GM12892 (cell line): ENCODE results near the gene XRCC3.

Experiments
- DNase-seq: peaks from one replicate; pipeline ENCODE4 v3.0.0; 2011; ENCODE audit not compliant: insufficient read length
- FAIRE-seq: peaks from 2 replicates; lab custom pipeline; 2011; peaks lifted over from hg19 to GRCh38; lab: Jason Lieb, UNC
- POLR2A ChIP-seq: IDR thresholded peaks from 2 replicates; pipeline ENCODE4 v1.6.1; 2011; ENCODE audit warnings: low read depth, low read length, control low read depth
- POLR2AphosphoS5 ChIP-seq: IDR thresholded peaks from 2 replicates; pipeline ENCODE4 v1.6.1; 2011; ENCODE audit warnings: low read depth, low read length, control low read depth
- TAF1 ChIP-seq: IDR thresholded peaks from 2 replicates; pipeline ENCODE4 v1.6.1; 2011; ENCODE audit warnings: low read depth, mild to moderate bottlenecking, control low read depth, low read length, borderline replicate concordance

XRCC3 gene

GRCh38 chr14:103709814-103710213, 5.4 kb downstream of the XRCC3 start:
- no peak for TF ChIP-seq POLR2A
- TF ChIP-seq TAF1: no peak
- no peak for TF ChIP-seq POLR2AphosphoS5
- FAIRE-seq (no peak), DNase-seq (no peak)

DNA sequence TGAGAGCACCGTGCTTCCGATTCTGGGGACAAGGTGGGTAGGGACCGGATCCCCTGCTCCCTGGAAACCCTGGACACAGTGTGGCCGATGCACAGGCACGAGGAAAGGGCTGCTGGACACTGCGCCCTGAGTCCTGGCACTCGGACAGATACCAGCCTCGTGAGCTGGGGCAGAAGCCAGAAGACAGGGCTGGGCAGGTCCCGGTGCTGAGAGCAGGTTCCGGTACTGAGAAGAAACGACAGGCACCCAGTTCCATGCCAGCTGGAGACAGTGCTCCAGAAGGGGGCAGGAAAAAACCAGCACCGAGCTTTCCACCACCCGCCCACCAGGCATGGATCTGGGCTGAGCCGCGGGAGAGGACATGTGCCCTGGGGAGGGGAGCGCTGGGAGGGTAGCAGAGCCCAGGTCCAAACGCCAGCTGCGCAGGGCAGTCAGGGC, 6.5 kb downstream of the XRCC3 start:
- DNase-seq (no peak), FAIRE-seq (no peak)
- TF ChIP-seq TAF1 (no peak), POLR2AphosphoS5 (peak; percentile 46; the same call in 1 of the 2 replicates), POLR2A (no peak)

- no peak for FAIRE-seq
- no peak for DNase-seq
- no peak for TF ChIP-seq TAF1
- no peak for TF ChIP-seq POLR2AphosphoS5
- TF ChIP-seq POLR2A: no peak
Observed at GRCh38 chr14:103707329-103708263, 7.7 kb downstream of the XRCC3 start.

DNA sequence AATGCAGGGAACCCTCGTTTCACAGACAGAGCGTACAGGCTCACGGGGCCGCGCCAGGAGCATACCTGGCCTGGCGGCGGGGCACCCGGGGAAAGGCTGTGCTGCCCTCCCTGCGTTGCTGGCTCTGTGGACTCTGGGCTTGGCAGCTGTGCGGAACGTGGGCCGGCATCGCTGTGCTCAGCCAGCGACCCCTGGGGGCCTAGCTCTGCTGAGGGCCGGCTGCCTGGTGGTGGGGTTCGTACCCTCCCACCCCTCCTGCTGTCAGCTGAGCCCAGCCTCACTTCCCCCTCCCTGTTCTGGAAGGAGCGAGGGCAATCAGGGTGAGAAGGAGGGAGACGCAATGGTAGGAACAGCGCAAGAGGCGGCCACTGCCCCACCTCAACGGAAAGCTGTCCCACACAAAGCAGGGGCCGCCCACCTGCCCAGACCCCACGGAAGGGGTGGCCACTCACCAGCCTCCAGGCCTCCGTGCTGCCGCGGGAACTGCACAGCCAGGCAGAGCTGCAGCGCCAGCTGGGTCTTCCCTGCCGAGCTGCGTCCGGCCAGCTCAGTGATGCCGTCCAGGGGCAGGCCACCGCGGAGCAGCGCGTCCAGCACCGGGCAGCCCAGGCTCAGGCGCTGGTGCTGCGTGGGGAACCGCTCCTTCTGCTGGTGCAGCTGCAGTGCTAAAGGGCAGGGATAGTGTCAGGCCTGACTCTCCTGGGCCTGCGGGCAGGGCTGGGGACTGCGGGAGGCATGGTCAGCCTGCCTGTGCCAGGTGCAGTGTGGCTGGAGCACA, 8.5 kb downstream of the XRCC3 start:
- no peak for DNase-seq
- TF ChIP-seq POLR2A: no peak; the same call in 1 of the 2 replicates
- TF ChIP-seq TAF1: no peak
- no peak for TF ChIP-seq POLR2AphosphoS5
- FAIRE-seq: no peak

- no peak for TF ChIP-seq TAF1
- no peak for TF ChIP-seq POLR2AphosphoS5
- no peak for TF ChIP-seq POLR2A
- FAIRE-seq: no peak
- no peak for DNase-seq
Observed at GRCh38 chr14:103705504-103706284, 9.6 kb downstream of the XRCC3 start.

DNA sequence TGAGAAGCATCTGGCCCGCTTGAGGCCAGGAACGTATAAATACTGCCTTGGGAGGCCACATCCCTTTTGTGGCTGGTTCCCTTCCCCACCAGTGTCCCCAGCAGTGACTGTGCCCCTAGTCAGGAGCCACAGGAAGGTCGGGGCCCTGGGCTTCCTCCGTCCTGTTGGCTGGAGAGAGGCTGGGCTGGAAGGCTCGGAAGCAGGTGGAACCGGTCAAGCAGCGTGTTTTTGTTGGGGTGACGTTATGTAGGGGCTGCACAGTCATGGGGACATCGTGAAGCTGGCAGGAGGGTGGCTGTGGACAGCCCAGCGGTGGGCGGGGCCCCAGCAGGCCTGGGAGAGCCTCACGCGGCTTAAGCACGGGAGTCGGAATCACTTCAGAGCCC, 10.1 kb downstream of the XRCC3 start:
- TF ChIP-seq TAF1 (no peak), POLR2AphosphoS5 (no peak), POLR2A (no peak)
- no peak for FAIRE-seq
- no peak for DNase-seq

- FAIRE-seq (no peak), DNase-seq (no peak)
- TF ChIP-seq POLR2AphosphoS5: no peak
- no peak for TF ChIP-seq TAF1
- TF ChIP-seq POLR2A: no peak
Observed at GRCh38 chr14:103704708-103705107, 10.5 kb downstream of the XRCC3 start.

- DNase-seq (no peak), FAIRE-seq (no peak)
- TF ChIP-seq POLR2AphosphoS5: no peak; the same call in 1 of the 2 replicates
- TF ChIP-seq TAF1: no peak
- no peak; the same call in 1 of the 2 replicates for TF ChIP-seq POLR2A
Observed at GRCh38 chr14:103703433-103704385, 11.5 kb downstream of the XRCC3 start.

DNA sequence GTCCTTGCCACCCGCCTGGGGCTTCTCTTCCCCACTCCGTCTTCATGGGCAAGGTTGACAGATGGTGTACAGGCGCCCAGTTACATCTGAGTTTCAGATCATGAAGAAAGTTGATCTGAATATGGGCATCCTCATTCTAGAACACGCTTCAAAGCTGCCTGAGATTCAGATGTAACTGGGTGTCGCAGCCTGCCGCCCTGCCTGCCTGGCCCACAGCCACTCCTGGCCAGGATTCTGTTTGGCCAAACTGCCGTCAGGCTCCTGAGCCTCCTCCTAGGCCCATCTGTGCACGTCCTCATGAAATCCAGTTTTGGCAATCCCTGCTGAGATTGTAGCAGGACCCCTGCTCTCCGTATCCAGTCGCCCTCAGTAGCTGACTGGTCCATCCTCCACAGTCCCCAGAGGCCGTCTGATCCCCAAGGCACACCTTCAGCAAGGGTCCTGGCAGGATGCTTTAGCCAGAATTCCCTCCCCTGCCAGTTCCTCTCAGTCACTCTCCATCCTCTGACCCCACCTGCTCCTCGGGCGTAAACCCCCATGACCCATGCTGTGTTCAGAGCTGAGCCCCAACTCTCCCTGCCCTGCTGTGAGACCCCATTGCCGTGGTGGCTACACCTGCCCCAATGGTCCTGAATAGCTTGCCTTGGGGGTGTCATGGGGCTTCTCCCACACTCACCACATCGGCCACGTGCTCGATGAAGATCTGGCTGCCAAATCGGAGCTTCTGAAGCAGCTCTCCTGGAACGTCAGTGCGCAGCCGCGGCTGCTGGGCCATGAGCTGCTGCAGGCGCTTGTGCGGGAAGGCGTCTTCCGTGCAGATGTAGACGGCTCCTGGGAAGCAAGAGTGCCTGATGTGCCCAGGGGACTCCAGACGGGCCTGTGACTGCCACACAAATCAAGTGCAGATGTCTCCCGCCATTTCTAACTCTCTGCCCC, 12.5 kb downstream of the XRCC3 start:
- TF ChIP-seq TAF1 (no peak), POLR2AphosphoS5 (no peak), POLR2A (no peak)
- DNase-seq: no peak

More for the DNA sequence above, 12.5 kb downstream of the XRCC3 start:
- FAIRE-seq: no peak
